Esophagus squamous epithelium (tissue), 5 donors: ENCODE data around the gene ZNF695. TPM values are rescaled to one million over a fixed set of nuclear protein-coding genes. Genes with fewer than 3 reads are reported as not detected.
A peak's percentile ranks its signal among the peaks of the same experiment; 100 is the strongest.

Experiments used
- DNase-seq: peaks from one replicate; lab custom pipeline; 2025; lab: John Stamatoyannopoulos, UW
- H3K27ac ChIP-seq, 4 donors: fragments of 200-600 bp; sonication (generic); one replicate each; pipeline ENCODE4 v1.5.1; 2016 to 2019; ENCODE audit warnings: mild to moderate bottlenecking in 1 of 4
- H3K27me3 ChIP-seq, 4 donors: fragments of 200-600 bp; sonication (generic); 1 replicate in 3 of 4; 2 replicates in 1 of 4; pipeline versions ENCODE4 v1.5.1 to v1.6.0; 2017 to 2021; ENCODE audit warnings: antibody characterized with exemption in 1 of 4
- H3K36me3 ChIP-seq, 3 donors: fragments of 200-600 bp; sonication (generic); one replicate each; pipeline ENCODE4 v1.5.1; 2016 to 2019
- H3K4me1 ChIP-seq, 3 donors: fragments of 200-600 bp; sonication (generic); one replicate each; pipeline ENCODE4 v1.5.1; 2017 to 2019
- H3K4me3 ChIP-seq, 4 donors: fragments of 200-600 bp; sonication (generic); 1 replicate in 3 of 4; 2 replicates in 1 of 4; pipeline ENCODE4 v1.5.1; 2016 to 2019; ENCODE audit warnings: mild to moderate bottlenecking in 2 of 4, moderate library complexity in 1 of 4
- H3K9me3 ChIP-seq, 3 donors: fragments of 200-600 bp; sonication (generic); one replicate each; pipeline ENCODE4 v1.5.1; 2016 to 2019
- CTCF ChIP-seq, 6 experiments: fragments of 450-650 bp in 4 of 6; fragments of 200-600 bp in 2 of 6; sonication (generic) in 2 of 6; IDR thresholded peaks; one replicate each; pipeline ENCODE4 v1.5.1; 2016 to 2019; ENCODE audit warnings: antibody characterized with exemption in 6 of 6, mild to moderate bottlenecking in 4 of 6, moderate library complexity in 4 of 6
- POLR2A ChIP-seq, 4 donors: fragments of 450-650 bp; IDR thresholded peaks; one replicate each; pipeline ENCODE4 v1.6.1; 2017; ENCODE audit warnings: antibody characterized with exemption in 4 of 4, mild to moderate bottlenecking in 4 of 4, moderate library complexity in 3 of 4
- WGBS, 2 donors: methylation state at CpG; one replicate each; pipeline ENCODE4 v1.1.5; 2018; 5-methylcytosine and 5-hydroxymethylcytosine counted together
- intact Hi-C: fragments of 100-400 bp; cut with DNase I; formaldehyde crosslinking; loops from one replicate; pipeline ENCODE4 v1.15.0; 2022
- total RNA-seq, 4 donors: library from RNA; depleted of rRNA; stranded (reverse); fragments of >200 nt; gene quantifications; one replicate each; pipeline ENCODE4 v1.1.0, GENCODE V29; 2016
- donor health status: DM: yes; HTN: yes; CAD: no.

ZNF695 gene
- total RNA-seq, 4 donors from 2014 or later: 0.15 to 0.76 (median 0.31) TPM

GRCh38 chr1:246954126-246954525 lies 53.7 kb downstream of the ZNF695 start:
- 75 to 78% methylated on average over 3 to 4 of the region's 4 CpGs for WGBS, 2 donors
- intact Hi-C loops: no loop called here
- Histone ChIP-seq H3K4me1 (peaks cover 0 to 10% (median 0%) of the 10 kb centered on the region in 3 donors), H3K9me3 (no peaks in the 10 kb centered on the region), H3K36me3 (no peaks in the 10 kb centered on the region), H3K27me3 (no peaks in the 10 kb centered on the region), H3K27ac (peak overlapping the region in 1 of 4 donors; percentile 44), H3K4me3 (no peak overlapping the region)
- no peak for DNase-seq
- no peak for TF ChIP-seq POLR2A (IDR thresholded peaks at IDR 0.05)
- no peak for TF ChIP-seq CTCF (IDR thresholded peaks at IDR 0.05)

GRCh38 chr1:246951413-246951812 lies 56.4 kb downstream of the ZNF695 start:
- 71 to 82% methylated on average over 4 of the region's 4 CpGs for WGBS, 2 donors
- intact Hi-C loops: no loop called here
- H3K27me3 ChIP-seq: no peaks in the 10 kb centered on the region

GRCh38 chr1:246949956-246950355 lies 57.9 kb downstream of the ZNF695 start:
- Histone ChIP-seq H3K9me3 (no peaks in the 10 kb centered on the region), H3K4me1 (peaks cover 0 to 36% (median 11%) of the 10 kb centered on the region in 3 donors), H3K27me3 (no peaks in the 10 kb centered on the region), H3K27ac (no peak overlapping the region), H3K4me3 (no peak overlapping the region), H3K36me3 (no peaks in the 10 kb centered on the region)
- WGBS, 2 donors: 66 to 81% methylated on average over 3 of the region's 3 CpGs
- TF ChIP-seq POLR2A (IDR thresholded peaks at IDR 0.05) (no peak), CTCF (IDR thresholded peaks at IDR 0.05) (no peak)
- intact Hi-C loops: no loop called here
- no peak for DNase-seq

More at GRCh38 chr1:246951413-246951812, 56.4 kb downstream of the ZNF695 start:
- Histone ChIP-seq H3K4me3 (no peak overlapping the region), H3K27ac (no peak overlapping the region), H3K36me3 (no peaks in the 10 kb centered on the region), H3K4me1 (peaks cover 0 to 33% (median 8%) of the 10 kb centered on the region in 3 donors), H3K9me3 (no peaks in the 10 kb centered on the region)
- no peak for TF ChIP-seq CTCF (IDR thresholded peaks at IDR 0.05)
- no peak for TF ChIP-seq POLR2A (IDR thresholded peaks at IDR 0.05)
- no peak for DNase-seq

GRCh38 chr1:246947255-246947654 lies 60.6 kb downstream of the ZNF695 start:
- DNase-seq: no peak
- H3K27me3 ChIP-seq: no peaks in the 10 kb centered on the region
- H3K27ac ChIP-seq: peak overlapping the region; percentile 39 to 84 (median 76)
- intact Hi-C loops: no loop called here
- no peaks in the 10 kb centered on the region for H3K9me3 ChIP-seq
- no peaks in the 10 kb centered on the region for H3K36me3 ChIP-seq
- TF ChIP-seq CTCF (IDR thresholded peaks at IDR 0.05) (no peak), POLR2A (IDR thresholded peaks at IDR 0.05) (no peak)
- H3K4me3 ChIP-seq: no peak overlapping the region
- 60 to 62% methylated on average over 7 of the region's 7 CpGs for WGBS, 2 donors
- peaks cover 0 to 36% (median 11%) of the 10 kb centered on the region in 3 donors for H3K4me1 ChIP-seq

- Histone ChIP-seq H3K4me3 (no peak overlapping the region), H3K4me1 (peaks cover 0 to 36% (median 11%) of the 10 kb centered on the region in 3 donors), H3K27me3 (no peaks in the 10 kb centered on the region), H3K27ac (peak overlapping the region in 3 of 4 donors; percentile 67 to 84 (median 82)), H3K9me3 (no peaks in the 10 kb centered on the region), H3K36me3 (no peaks in the 10 kb centered on the region)
- DNase-seq: no peak
- WGBS, 2 donors: 87% methylated on average over 5 to 6 of the region's 6 CpGs
- intact Hi-C loops: no loop called here
- TF ChIP-seq POLR2A (IDR thresholded peaks at IDR 0.05) (no peak), CTCF (IDR thresholded peaks at IDR 0.05) (no peak)
Measured at GRCh38 chr1:246946366-246946765, 61.5 kb downstream of the ZNF695 start.

Other genes with a start within 250 kb of the ZNF695 start
- 10 to 100 TPM; 12.3 to 38.7 (median 29.0) TPM for gene AHCTF1, start 76.1 kb downstream of the ZNF695 start, total RNA-seq
- 1 to 10 TPM in 2 of 4 donors, under 1 TPM in 2; 0.57 to 4.0 (median 1.1) TPM for gene ZNF670, start 70.8 kb upstream of the ZNF695 start, total RNA-seq
- gene ZNF669, start 96.3 kb upstream of the ZNF695 start, total RNA-seq: 1 to 10 TPM in 3 of 4 donors, under 1 TPM in 1; 0.95 to 6.7 (median 3.2) TPM
- gene ZNF124, start 164.0 kb upstream of the ZNF695 start, total RNA-seq: 10 to 100 TPM in 3 of 4 donors, 1 to 10 TPM in 1; 5.7 to 36.4 (median 14.1) TPM
- gene VN1R5, start 248.0 kb upstream of the ZNF695 start, total RNA-seq: not detected